Measurements from ENCODE around the gene HOXA3. TPM values are rescaled to one million over a fixed set of nuclear protein-coding genes. Genes with fewer than 3 reads are reported as not detected.

The HOXA3 gene
- total and polyA plus RNA-seq, 2 donors (not counting 1 experiment from before 2014, with no cell fraction given): 0.68 to 1.5 TPM

DNA sequence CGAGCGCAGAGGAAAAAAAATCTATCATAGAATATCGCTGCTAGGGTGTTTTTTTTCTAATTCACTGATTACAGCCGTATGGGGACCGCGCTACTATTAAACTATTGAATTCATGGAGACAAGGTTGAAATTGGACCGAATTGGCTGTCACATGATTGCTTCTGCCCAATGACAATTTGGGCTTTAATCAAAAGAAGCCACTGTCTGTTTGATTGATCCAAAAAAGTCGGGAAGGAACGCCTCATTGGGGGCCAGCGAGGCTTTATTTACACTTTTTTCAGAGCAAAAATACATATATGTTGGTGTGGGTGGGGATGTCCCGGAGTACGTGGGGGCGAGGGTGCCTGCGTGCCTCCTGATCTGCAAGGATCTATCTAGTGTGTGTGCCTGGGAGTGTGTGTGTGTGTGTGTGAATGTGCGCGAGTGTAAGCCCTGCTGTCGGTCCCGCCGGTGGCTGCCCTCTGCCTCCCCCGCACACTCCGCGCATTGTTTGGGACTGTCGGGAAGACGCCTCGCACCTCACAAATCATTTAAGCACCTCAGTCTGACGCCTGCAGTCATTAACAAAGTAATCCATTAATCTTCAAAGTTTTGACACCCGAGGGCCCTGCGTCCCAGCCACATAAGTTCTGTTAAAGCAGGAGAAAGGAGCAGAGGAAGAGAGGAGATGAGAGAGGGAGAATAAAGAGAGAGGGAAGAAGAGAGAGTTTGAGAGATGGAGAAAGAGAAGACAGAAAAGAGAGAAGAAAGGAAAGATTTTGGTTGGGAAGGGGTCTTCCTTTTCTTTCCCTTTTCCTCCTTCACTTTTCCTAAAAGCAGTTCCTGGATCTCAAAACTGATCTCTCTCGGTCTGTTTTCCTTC is 49.6 kb downstream of the HOXA3 start, which contains the start of gene HOXA2:
Gene HOXA2, minus strand, starts transcription at position 103 of the 862 bp plus-strand sequence. CDS start 183 bp downstream, outside the sequence.
- TF ChIP-seq EZH2 (IDR thresholded peaks at IDR 0.05; ENCODE audit: low read length, missing control alignments): no peak
- TF ChIP-seq, protein P1, sequence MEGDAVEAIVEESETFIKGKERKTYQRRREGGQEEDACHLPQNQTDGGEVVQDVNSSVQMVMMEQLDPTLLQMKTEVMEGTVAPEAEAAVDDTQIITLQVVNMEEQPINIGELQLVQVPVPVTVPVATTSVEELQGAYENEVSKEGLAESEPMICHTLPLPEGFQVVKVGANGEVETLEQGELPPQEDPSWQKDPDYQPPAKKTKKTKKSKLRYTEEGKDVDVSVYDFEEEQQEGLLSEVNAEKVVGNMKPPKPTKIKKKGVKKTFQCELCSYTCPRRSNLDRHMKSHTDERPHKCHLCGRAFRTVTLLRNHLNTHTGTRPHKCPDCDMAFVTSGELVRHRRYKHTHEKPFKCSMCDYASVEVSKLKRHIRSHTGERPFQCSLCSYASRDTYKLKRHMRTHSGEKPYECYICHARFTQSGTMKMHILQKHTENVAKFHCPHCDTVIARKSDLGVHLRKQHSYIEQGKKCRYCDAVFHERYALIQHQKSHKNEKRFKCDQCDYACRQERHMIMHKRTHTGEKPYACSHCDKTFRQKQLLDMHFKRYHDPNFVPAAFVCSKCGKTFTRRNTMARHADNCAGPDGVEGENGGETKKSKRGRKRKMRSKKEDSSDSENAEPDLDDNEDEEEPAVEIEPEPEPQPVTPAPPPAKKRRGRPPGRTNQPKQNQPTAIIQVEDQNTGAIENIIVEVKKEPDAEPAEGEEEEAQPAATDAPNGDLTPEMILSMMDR (conservative IDR thresholded peaks at IDR 0.05 in 1 of 2, IDR thresholded peaks at IDR 0.05 in 1 of 2; ENCODE audit: low read depth in 1 of 2, low read length in 2 of 2): no peak
- no peaks in the 10 kb centered on the region for H3K27me3 ChIP-seq (ENCODE audit: control insufficient read depth, insufficient read depth, low read length)
- H3K4me2 ChIP-seq (ENCODE audit: extremely low read depth, insufficient read depth, low read length): peak within 1 kb of the TSS; percentile 97
- no peak within 1 kb of the TSS for H2AFZ ChIP-seq (ENCODE audit: low read length)
- H3K9ac ChIP-seq (ENCODE audit: insufficient read depth, low read length): peak within 1 kb of the TSS; percentile 74
- peaks cover 83% of the 10 kb centered on the region for H3K79me2 ChIP-seq (ENCODE audit: control insufficient read depth, insufficient read depth, low read length)
- peak; percentile 85 to 91 for DNase-seq (ENCODE audit: low read depth in 2 of 2)
- peaks cover 24% of the 10 kb centered on the region for H3K4me1 ChIP-seq (ENCODE audit: control insufficient read depth, extremely low read depth, insufficient read depth, low read length)
- no peaks in the 10 kb centered on the region for H4K20me1 ChIP-seq (ENCODE audit: control insufficient read depth, extremely low read depth, insufficient read depth, low read length)
- no peaks in the 10 kb centered on the region for H3K36me3 ChIP-seq (ENCODE audit: control insufficient read depth, insufficient read depth, low read length)
- no peaks in the 10 kb centered on the region for H3K9me3 ChIP-seq (ENCODE audit: control insufficient read depth, insufficient read depth, low read depth, low read length)
- H3K27ac ChIP-seq (ENCODE audit: insufficient read depth, low read length): peak within 1 kb of the TSS; percentile 95
- H3K4me3 ChIP-seq (replicated peaks in 1 of 4; ENCODE audit: control extremely low read depth in 1 of 4, insufficient read depth in 1 of 4, low read depth in 3 of 4, low read length in 4 of 4): peak within 1 kb of the TSS; percentile 52 to 93 (median 81)

DNA sequence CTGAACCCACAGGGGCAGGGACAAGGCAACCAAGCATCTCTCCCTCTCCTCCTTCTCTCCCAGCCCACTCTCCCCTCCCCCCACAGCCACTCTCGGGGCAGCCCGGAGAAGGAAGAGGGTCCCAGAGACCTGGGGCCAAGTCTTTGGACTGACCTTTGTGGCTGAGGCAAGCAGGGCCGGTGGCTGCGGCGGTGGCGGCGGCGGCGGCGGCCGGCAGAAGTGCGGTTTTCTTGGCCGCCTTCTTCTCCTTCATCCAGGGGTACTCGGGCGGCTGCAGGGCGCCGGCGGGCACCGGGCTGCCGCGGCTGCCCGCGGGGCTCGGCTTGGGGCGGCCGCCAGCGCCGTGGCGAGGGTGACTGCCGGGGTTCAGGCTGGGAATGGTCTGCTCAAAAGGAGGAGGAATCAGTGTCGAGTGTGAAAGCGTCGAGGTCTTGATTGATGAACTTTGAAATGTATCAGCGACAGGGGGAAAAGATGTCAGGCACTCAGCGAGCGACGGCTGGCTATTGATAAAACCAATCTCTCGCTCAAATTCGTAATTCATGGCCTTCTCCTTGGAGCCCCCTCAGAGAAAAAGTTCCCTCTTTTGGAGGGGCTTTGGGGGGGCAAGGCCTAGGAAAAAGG is 50.3 kb downstream of the HOXA3 start:
- DNase-seq (ENCODE audit: low read depth in 2 of 2): peak; percentile 47 to 53
- Histone ChIP-seq H3K27me3 (ENCODE audit: control insufficient read depth, insufficient read depth, low read length) (no peaks in the 10 kb centered on the region), H3K9ac (ENCODE audit: insufficient read depth, low read length) (peak overlapping the region; percentile 74), H3K4me2 (ENCODE audit: extremely low read depth, insufficient read depth, low read length) (peak overlapping the region; percentile 97), H3K4me3 (replicated peaks in 1 of 4; ENCODE audit: control extremely low read depth in 1 of 4, insufficient read depth in 1 of 4, low read depth in 3 of 4, low read length in 4 of 4) (peak overlapping the region; percentile 52 to 93 (median 81)), H3K36me3 (ENCODE audit: control insufficient read depth, insufficient read depth, low read length) (no peaks in the 10 kb centered on the region), H3K27ac (ENCODE audit: insufficient read depth, low read length) (peak overlapping the region; percentile 95), H3K9me3 (ENCODE audit: control insufficient read depth, insufficient read depth, low read depth, low read length) (no peaks in the 10 kb centered on the region), H3K79me2 (ENCODE audit: control insufficient read depth, insufficient read depth, low read length) (peaks cover 87% of the 10 kb centered on the region), H4K20me1 (ENCODE audit: control insufficient read depth, extremely low read depth, insufficient read depth, low read length) (no peaks in the 10 kb centered on the region), H3K4me1 (ENCODE audit: control insufficient read depth, extremely low read depth, insufficient read depth, low read length) (peaks cover 23% of the 10 kb centered on the region), H2AFZ (ENCODE audit: low read length) (no peak overlapping the region)
- TF ChIP-seq EZH2 (IDR thresholded peaks at IDR 0.05; ENCODE audit: low read length, missing control alignments): no peak
- TF ChIP-seq, protein P1 (conservative IDR thresholded peaks at IDR 0.05 in 1 of 2, IDR thresholded peaks at IDR 0.05 in 1 of 2; ENCODE audit: low read depth in 1 of 2, low read length in 2 of 2): no peak

All from fibroblast of lung (primary cell).